ENCODE results near the gene C19orf81. TPM values are rescaled to one million over a fixed set of nuclear protein-coding genes. Genes with fewer than 3 reads are reported as not detected.

The C19orf81 gene
- total and polyA plus RNA-seq, 12 donors: 2.4 to 39.6 (median 6.4) TPM; not detected in 3

GRCh38 chr19:50633359-50633758 is 15.9 kb upstream of the C19orf81 start:
- 73 to 83% (median 79%) methylated on average over 2 of the region's 2 CpGs for WGBS, 4 donors
- Histone ChIP-seq H3K27me3 (no peaks in the 10 kb centered on the region), H3K4me1 (replicated peaks in 1 of 2) (no peaks in the 10 kb centered on the region), H3K27ac (no peak overlapping the region), H3K36me3 (replicated peaks in 1 of 2) (no peaks in the 10 kb centered on the region), H3K4me3 (no peak overlapping the region), H3K9me3 (replicated peaks in 1 of 3) (no peaks in the 10 kb centered on the region)
- intact Hi-C loops (cut with DNase I): no loop called here
- TF ChIP-seq CTCF (IDR thresholded peaks at IDR 0.05) (no peak), POLR2A (IDR thresholded peaks at IDR 0.05) (no peak)
- no peak for DNase-seq

GRCh38 chr19:50633973-50634372 is 15.3 kb upstream of the C19orf81 start:
- no peak for TF ChIP-seq POLR2A (IDR thresholded peaks at IDR 0.05)
- no peak for TF ChIP-seq CTCF (IDR thresholded peaks at IDR 0.05)
- Histone ChIP-seq H3K36me3 (replicated peaks in 1 of 2) (no peaks in the 10 kb centered on the region), H3K4me3 (no peak overlapping the region), H3K9me3 (replicated peaks in 1 of 3) (no peaks in the 10 kb centered on the region), H3K27me3 (no peaks in the 10 kb centered on the region), H3K4me1 (replicated peaks in 1 of 2) (no peaks in the 10 kb centered on the region), H3K27ac (no peak overlapping the region)
- 96 to 100% (median 96%) methylated on average over 2 of the region's 2 CpGs for WGBS, 4 donors
- DNase-seq: no peak
- intact Hi-C loops (cut with DNase I): no loop called here

- 67 to 79% (median 76%) methylated on average over 5 of the region's 5 CpGs for WGBS, 4 donors
Measured at GRCh38 chr19:50636317-50637085, 12.7 kb upstream of the C19orf81 start.

GRCh38 chr19:50638600-50638999 is 10.6 kb upstream of the C19orf81 start:
- no peaks in the 10 kb centered on the region for H3K36me3 ChIP-seq (replicated peaks in 1 of 2)
- H3K4me1 ChIP-seq (replicated peaks in 1 of 2): no peaks in the 10 kb centered on the region
- no peaks in the 10 kb centered on the region for H3K9me3 ChIP-seq (replicated peaks in 1 of 3)
- no peak overlapping the region for H3K27ac ChIP-seq
- WGBS, 4 donors: 32 to 50% (median 36%) methylated on average over 10 of the region's 10 CpGs
- DNase-seq: no peak
- no peak overlapping the region for H3K4me3 ChIP-seq
- TF ChIP-seq POLR2A (IDR thresholded peaks at IDR 0.05): no peak
- no peak for TF ChIP-seq CTCF (IDR thresholded peaks at IDR 0.05)
- peaks cover 5% of the 10 kb centered on the region for H3K27me3 ChIP-seq
- intact Hi-C loops (cut with DNase I): no loop called here

More at GRCh38 chr19:50636317-50637085, 12.7 kb upstream of the C19orf81 start:
- H3K9me3 ChIP-seq (replicated peaks in 1 of 3): no peaks in the 10 kb centered on the region
- H3K4me1 ChIP-seq (replicated peaks in 1 of 2): no peaks in the 10 kb centered on the region
- H3K27ac ChIP-seq: no peak overlapping the region
- no peaks in the 10 kb centered on the region for H3K36me3 ChIP-seq (replicated peaks in 1 of 2)
- intact Hi-C loops (cut with DNase I): no loop called here
- no peak for TF ChIP-seq CTCF (IDR thresholded peaks at IDR 0.05)
- no peak overlapping the region for H3K4me3 ChIP-seq
- no peaks in the 10 kb centered on the region for H3K27me3 ChIP-seq
- no peak for DNase-seq

Measured in adrenal gland (tissue), 12 donors.